K562 (cell line): ENCODE results near the gene ARHGAP35. TPM values are rescaled to one million over a fixed set of nuclear protein-coding genes. Genes with fewer than 3 reads are reported as not detected.

Experiments used
- AFF1 ChIP-seq, 2 experiments: fragments of 450-650 bp; IDR thresholded peaks; 2 replicates each; pipeline ENCODE4 v1.6.1; 2018; ENCODE audit warnings: mild to moderate bottlenecking in 2 of 2, low read depth in 1 of 2; ENCODE audit not compliant: partially characterized antibody in 2 of 2
- CHD1 ChIP-seq: fragments of 200-600 bp; sonication (generic); IDR thresholded peaks from one replicate; pipeline ENCODE4 v1.6.1; 2012; ENCODE audit warnings: mild to moderate bottlenecking, moderate library complexity, low read length, inconsistent platforms
- CTBP1 ChIP-seq: fragments of 450-650 bp; IDR thresholded peaks from 2 replicates; pipeline ENCODE4 v1.6.1; 2016; ENCODE audit warnings: borderline replicate concordance
- ESRRA ChIP-seq: fragments of 450-650 bp; IDR thresholded peaks from 2 replicates; pipeline ENCODE4 v1.6.1; 2014; ENCODE audit warnings: low read depth, mild to moderate bottlenecking, moderate library complexity, borderline replicate concordance
- FOS ChIP-seq: IDR thresholded peaks from 3 replicates; pipeline ENCODE4 v1.6.1; 2011; ENCODE audit not compliant: insufficient read length; ENCODE audit errors: extremely low read depth
- GTF2E2 ChIP-seq: fragments of 200-800 bp; sonication (Bioruptor generic); IDR thresholded peaks from 2 replicates; pipeline ENCODE4 v1.6.1; 2016; ENCODE audit warnings: missing genetic modification characterization, missing compliant biosample characterization
- HIVEP1 ChIP-seq: fragments of 250-450 bp; sonication (Bioruptor Pico); IDR thresholded peaks from 2 replicates; pipeline ENCODE4 v1.4.0; 2020; ENCODE audit warnings: mild to moderate bottlenecking
- HMGN3 ChIP-seq: IDR thresholded peaks from 2 replicates; pipeline ENCODE4 v1.6.1; 2011; ENCODE audit warnings: borderline replicate concordance, low read depth, mild to moderate bottlenecking, mixed read lengths, low read length; ENCODE audit not compliant: insufficient read length; ENCODE audit errors: extremely low read depth
- LEF1 ChIP-seq: fragments of 450-650 bp; IDR thresholded peaks from 2 replicates; pipeline ENCODE4 v1.6.1; 2016; ENCODE audit warnings: mild to moderate bottlenecking
- MECOM ChIP-seq: fragments of 250-450 bp; sonication (Bioruptor Pico); IDR thresholded peaks from 2 replicates; pipeline ENCODE4 v1.8.0; 2022; ENCODE audit warnings: inconsistent platforms
- RBM14 ChIP-seq: fragments of 200-400 bp; formaldehyde crosslinking; IDR thresholded peaks from 2 replicates; pipeline ENCODE4 v1.6.1; 2018; ENCODE audit warnings: low read depth, mild to moderate bottlenecking, low read length, moderate library complexity, borderline replicate concordance; ENCODE audit not compliant: insufficient read depth
- TRIM28 ChIP-seq: fragments of 450-650 bp; IDR thresholded peaks from 2 replicates; pipeline ENCODE4 v1.6.1; 2017
- ZBTB17 ChIP-seq: fragments of 450-650 bp; formaldehyde crosslinking; IDR thresholded peaks from 2 replicates; pipeline ENCODE4 v1.4.0; 2020; ENCODE audit warnings: mild to moderate bottlenecking
- ZBTB26 ChIP-seq: fragments of 450-650 bp; formaldehyde crosslinking; IDR thresholded peaks from 2 replicates; pipeline ENCODE4 v1.4.0; 2022; ENCODE audit warnings: missing genetic modification characterization
- polyA plus RNA-seq, 8 experiments: library from polyadenylated mRNA; depleted of rRNA in 4 of 8; stranded (reverse) in 5 of 8; unstranded in 3 of 8; fragments of >200 nt; fragmentation: Nextera tagmentation in 2 of 8; fragmentation: Illumina TruSeq in 1 of 8; extraction: Ambion mirVana in 2 of 8; extraction: Trizol in 1 of 8; gene quantifications; 2 replicates each; pipeline versions ENCODE4 v1.2.1 to v1.2.3, GENCODE V29; 2011 to 2014; ENCODE audit warnings: inconsistent platforms in 1 of 8, missing spikeins in 1 of 8
- total RNA-seq, 7 experiments: library from RNA; depleted of rRNA in 6 of 7; stranded (reverse); fragments of >200 nt in 6 of 7; fragmentation: Illumina TruSeq in 2 of 7; extraction: Trizol in 2 of 7; gene quantifications; 2 replicates each; pipeline versions ENCODE4 v1.2.1 to v1.2.3, GENCODE V29; 2011 to 2021; ENCODE audit warnings: low replicate concordance in 1 of 7

Gene ARHGAP35
- total and polyA plus RNA-seq, 9 of the 15 experiments (the other 6 are each of a cell fraction or from before 2014, with no cell fraction given): 0.27 to 26.4 (median 10.2) TPM

GRCh38 chr19:46903458-46903857 lies 42.7 kb downstream of the ARHGAP35 start (continued):
- TF ChIP-seq ZBTB26 (no peak), ESRRA (peak; percentile 57; the same call in 1 of the 2 replicates), GTF2E2 (tag) (no peak), CTBP1 (peak; percentile 50; the same call in 1 of the 2 replicates), RBM14 (no peak), AFF1 (IDR thresholded peaks at IDR 0.05; ENCODE audit: low read depth in 1 of 2, partially characterized antibody in 2 of 2) (no peak), FOS (no peak), LEF1 (no peak), ZBTB17 (no peak), CHD1 (no peak), TRIM28 (no peak), HIVEP1 (no peak), HMGN3 (no peak), MECOM (CRISPR knock-in tag) (no peak)
